ENCODE measurements around the gene LIPJ.

The LIPJ gene

DNA sequence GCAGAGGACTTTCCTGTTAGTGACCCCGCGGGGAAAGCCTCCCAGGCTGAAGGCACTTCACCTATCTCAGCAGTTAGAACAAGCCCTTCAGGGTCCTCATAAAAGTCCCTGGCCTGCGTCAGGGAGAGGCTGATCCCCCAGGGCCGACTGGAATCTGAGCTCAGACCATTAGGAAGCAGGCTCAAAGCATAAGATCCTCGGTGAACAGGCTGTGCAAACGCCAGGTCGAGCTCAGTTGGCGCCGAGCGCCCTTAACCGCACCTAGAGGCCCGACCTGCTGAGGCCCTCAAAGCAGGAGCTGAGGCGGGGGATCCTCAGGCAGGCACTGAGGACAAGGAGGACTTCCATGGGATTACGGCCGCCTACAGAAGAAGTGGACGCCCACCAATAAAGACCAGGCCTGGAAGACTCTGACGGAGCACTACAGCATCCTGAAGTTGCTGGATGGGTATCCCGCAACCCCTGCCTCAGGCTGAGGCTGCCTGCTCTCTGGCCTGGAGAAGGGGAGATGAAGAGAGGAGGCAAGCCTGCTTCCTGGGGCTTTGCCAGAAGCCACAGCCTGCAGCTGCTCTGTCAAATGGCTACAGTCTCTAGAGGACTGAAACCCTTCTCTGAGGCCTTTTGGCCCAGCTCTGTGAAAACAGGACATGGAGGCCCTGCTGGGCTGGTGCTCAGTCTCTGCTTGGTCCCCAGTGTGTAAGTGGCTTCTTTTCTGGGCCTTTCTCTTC lies 29.9 kb downstream of the LIPJ start:
- Histone ChIP-seq H3K4me1 (no peaks in the 10 kb centered on the region), H3K4me3 (no peak overlapping the region), H3K9me3 (no peaks in the 10 kb centered on the region), H3K27me3 (no peaks in the 10 kb centered on the region), H3K36me3 (no peaks in the 10 kb centered on the region), H3K27ac (no peak overlapping the region)
- no peak for DNase-seq
- intact Hi-C loops (cut with DNase I; ENCODE audit: low total_unique reads): no loop called here
- TF ChIP-seq, protein P1, sequence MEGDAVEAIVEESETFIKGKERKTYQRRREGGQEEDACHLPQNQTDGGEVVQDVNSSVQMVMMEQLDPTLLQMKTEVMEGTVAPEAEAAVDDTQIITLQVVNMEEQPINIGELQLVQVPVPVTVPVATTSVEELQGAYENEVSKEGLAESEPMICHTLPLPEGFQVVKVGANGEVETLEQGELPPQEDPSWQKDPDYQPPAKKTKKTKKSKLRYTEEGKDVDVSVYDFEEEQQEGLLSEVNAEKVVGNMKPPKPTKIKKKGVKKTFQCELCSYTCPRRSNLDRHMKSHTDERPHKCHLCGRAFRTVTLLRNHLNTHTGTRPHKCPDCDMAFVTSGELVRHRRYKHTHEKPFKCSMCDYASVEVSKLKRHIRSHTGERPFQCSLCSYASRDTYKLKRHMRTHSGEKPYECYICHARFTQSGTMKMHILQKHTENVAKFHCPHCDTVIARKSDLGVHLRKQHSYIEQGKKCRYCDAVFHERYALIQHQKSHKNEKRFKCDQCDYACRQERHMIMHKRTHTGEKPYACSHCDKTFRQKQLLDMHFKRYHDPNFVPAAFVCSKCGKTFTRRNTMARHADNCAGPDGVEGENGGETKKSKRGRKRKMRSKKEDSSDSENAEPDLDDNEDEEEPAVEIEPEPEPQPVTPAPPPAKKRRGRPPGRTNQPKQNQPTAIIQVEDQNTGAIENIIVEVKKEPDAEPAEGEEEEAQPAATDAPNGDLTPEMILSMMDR (IDR thresholded peaks at IDR 0.05): no peak

DNA sequence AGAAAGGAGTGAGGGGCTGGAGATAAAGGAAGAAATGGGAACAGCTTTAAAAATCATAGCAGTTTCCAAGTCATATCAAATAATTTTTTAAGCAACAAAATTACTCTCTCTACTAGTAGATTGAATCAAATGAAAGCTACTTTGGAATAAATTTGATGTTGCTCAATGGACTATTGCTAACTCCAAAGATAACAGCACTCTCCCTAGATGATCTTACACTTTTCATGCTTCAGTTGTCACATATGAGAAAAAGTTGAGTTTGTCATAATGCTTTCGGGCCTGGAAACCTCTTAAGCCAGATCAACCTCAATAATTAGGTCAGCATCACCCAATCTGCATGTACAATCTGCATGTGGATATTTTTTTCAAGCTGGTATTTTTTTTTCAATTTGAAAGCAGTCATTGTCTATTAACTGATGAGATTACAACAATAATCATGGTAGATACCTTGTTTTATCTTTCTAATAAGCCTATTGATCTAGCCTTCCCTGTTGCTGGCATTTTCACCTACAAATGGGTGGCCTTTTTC lies 31.3 kb downstream of the LIPJ start:
- Histone ChIP-seq H3K27me3 (no peaks in the 10 kb centered on the region), H3K27ac (no peak overlapping the region), H3K36me3 (no peaks in the 10 kb centered on the region), H3K4me3 (no peak overlapping the region), H3K4me1 (no peaks in the 10 kb centered on the region), H3K9me3 (no peaks in the 10 kb centered on the region)
- no peak for DNase-seq
- intact Hi-C loops (cut with DNase I; ENCODE audit: low total_unique reads): no loop called here
- TF ChIP-seq, protein P1 (IDR thresholded peaks at IDR 0.05): no peak

- no peak overlapping the region for H3K4me3 ChIP-seq
- TF ChIP-seq, protein P1 (IDR thresholded peaks at IDR 0.05): no peak
- no peaks in the 10 kb centered on the region for H3K27me3 ChIP-seq
- DNase-seq: no peak
- H3K9me3 ChIP-seq: no peaks in the 10 kb centered on the region
- intact Hi-C loops (cut with DNase I; ENCODE audit: low total_unique reads): no loop called here
- no peaks in the 10 kb centered on the region for H3K4me1 ChIP-seq
- H3K36me3 ChIP-seq: no peaks in the 10 kb centered on the region
- H3K27ac ChIP-seq: no peak overlapping the region
Measured at GRCh38 chr10:88618496-88618895, 31.9 kb downstream of the LIPJ start.

GRCh38 chr10:88620441-88620840 lies 33.9 kb downstream of the LIPJ start:
- intact Hi-C loops (cut with DNase I; ENCODE audit: low total_unique reads): no loop called here
- Histone ChIP-seq H3K9me3 (no peaks in the 10 kb centered on the region), H3K4me1 (no peaks in the 10 kb centered on the region), H3K27ac (no peak overlapping the region), H3K4me3 (no peak overlapping the region), H3K27me3 (no peaks in the 10 kb centered on the region), H3K36me3 (no peaks in the 10 kb centered on the region)
- no peak for DNase-seq
- TF ChIP-seq, protein P1 (IDR thresholded peaks at IDR 0.05): no peak

- Histone ChIP-seq H3K36me3 (no peaks in the 10 kb centered on the region), H3K27me3 (no peaks in the 10 kb centered on the region), H3K4me3 (no peak overlapping the region), H3K4me1 (no peaks in the 10 kb centered on the region), H3K9me3 (no peaks in the 10 kb centered on the region), H3K27ac (no peak overlapping the region)
- intact Hi-C loops (cut with DNase I; ENCODE audit: low total_unique reads): no loop called here
- TF ChIP-seq, protein P1 (IDR thresholded peaks at IDR 0.05): no peak
- no peak for DNase-seq
Measured at GRCh38 chr10:88623835-88624234, 37.3 kb downstream of the LIPJ start.
